A673 (cell line): ENCODE measurements around the gene CCDC87.
"Not testable (repeated sequence)": the region's sequence is repeated elsewhere in the genome, so short reads cannot be mapped to it uniquely, and the experiment has no call there.

Experiments used
- EZH2 ChIP-seq: fragments of 200-600 bp; sonication (generic); IDR thresholded peaks from 2 replicates; pipeline ENCODE4 v1.6.1; 2017; ENCODE audit warnings: borderline replicate concordance, low read depth, mild to moderate bottlenecking, mixed read lengths, antibody characterized with exemption, low read length; ENCODE audit not compliant: poor library complexity, severe bottlenecking
- TF ChIP-seq, protein P1 (sequence below): fragments of 300-800, 200-600 bp; sonication (generic); conservative IDR thresholded peaks from 2 replicates; pipeline ENCODE4 v1.5.1; 2017; ENCODE audit warnings: low read depth, mild to moderate bottlenecking, antibody characterized with exemption, low read length, moderate library complexity, mixed read lengths

DNA sequence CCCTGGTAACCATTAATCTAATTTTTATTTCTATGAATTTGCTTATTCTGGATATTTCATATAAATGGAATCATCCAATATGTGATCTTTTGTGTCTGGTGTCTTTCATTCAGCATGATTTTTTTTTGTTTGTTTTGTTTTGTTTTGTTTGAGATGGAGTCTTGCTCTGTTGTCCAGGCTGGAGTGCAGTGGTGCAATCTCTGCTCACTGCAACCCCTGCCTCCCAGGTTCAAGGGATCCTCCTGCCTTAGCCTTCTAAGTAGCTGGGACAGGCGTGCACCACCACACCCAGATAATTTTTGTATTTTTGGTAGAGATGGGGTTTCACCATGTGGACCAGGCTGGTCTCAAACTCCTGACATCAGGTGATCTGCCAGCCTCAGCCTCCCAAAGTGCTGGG, 7.4 kb downstream of the CCDC87 start:
- TF ChIP-seq, protein P1, sequence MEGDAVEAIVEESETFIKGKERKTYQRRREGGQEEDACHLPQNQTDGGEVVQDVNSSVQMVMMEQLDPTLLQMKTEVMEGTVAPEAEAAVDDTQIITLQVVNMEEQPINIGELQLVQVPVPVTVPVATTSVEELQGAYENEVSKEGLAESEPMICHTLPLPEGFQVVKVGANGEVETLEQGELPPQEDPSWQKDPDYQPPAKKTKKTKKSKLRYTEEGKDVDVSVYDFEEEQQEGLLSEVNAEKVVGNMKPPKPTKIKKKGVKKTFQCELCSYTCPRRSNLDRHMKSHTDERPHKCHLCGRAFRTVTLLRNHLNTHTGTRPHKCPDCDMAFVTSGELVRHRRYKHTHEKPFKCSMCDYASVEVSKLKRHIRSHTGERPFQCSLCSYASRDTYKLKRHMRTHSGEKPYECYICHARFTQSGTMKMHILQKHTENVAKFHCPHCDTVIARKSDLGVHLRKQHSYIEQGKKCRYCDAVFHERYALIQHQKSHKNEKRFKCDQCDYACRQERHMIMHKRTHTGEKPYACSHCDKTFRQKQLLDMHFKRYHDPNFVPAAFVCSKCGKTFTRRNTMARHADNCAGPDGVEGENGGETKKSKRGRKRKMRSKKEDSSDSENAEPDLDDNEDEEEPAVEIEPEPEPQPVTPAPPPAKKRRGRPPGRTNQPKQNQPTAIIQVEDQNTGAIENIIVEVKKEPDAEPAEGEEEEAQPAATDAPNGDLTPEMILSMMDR, result not testable (repeated sequence)
- TF ChIP-seq EZH2, result not testable (repeated sequence)
